ENCODE results near the gene C1orf141. TPM values are rescaled to one million over a fixed set of nuclear protein-coding genes. Genes with fewer than 3 reads are reported as not detected.
"Not testable (repeated sequence)": the region's sequence is repeated elsewhere in the genome, so short reads cannot be mapped to it uniquely, and the experiment has no call there.

C1orf141 gene
- polyA plus RNA-seq, 1 experiment, result not detected

GRCh38 chr1:67149179-67149770, 14.5 kb upstream of the C1orf141 start:
- TF ChIP-seq, protein P1, sequence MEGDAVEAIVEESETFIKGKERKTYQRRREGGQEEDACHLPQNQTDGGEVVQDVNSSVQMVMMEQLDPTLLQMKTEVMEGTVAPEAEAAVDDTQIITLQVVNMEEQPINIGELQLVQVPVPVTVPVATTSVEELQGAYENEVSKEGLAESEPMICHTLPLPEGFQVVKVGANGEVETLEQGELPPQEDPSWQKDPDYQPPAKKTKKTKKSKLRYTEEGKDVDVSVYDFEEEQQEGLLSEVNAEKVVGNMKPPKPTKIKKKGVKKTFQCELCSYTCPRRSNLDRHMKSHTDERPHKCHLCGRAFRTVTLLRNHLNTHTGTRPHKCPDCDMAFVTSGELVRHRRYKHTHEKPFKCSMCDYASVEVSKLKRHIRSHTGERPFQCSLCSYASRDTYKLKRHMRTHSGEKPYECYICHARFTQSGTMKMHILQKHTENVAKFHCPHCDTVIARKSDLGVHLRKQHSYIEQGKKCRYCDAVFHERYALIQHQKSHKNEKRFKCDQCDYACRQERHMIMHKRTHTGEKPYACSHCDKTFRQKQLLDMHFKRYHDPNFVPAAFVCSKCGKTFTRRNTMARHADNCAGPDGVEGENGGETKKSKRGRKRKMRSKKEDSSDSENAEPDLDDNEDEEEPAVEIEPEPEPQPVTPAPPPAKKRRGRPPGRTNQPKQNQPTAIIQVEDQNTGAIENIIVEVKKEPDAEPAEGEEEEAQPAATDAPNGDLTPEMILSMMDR (IDR thresholded peaks at IDR 0.05; ENCODE audit: low read depth, low read length), result peak; percentile 91
- peaks cover 5% of the 10 kb centered on the region for H3K27me3 ChIP-seq (ENCODE audit: control insufficient read depth, insufficient read depth, low read length)
- CTCF ChIA-PET, result interaction anchor here (0.5 to 8.0 kb wide), 70 partner anchors 8 to 424 kb away, joined by 3 to 325 read pairs (median 5); partner anchors contain the start of genes C1orf141, DNAI4, IL23R and MIER1
- no peaks in the 10 kb centered on the region for H3K9me3 ChIP-seq (ENCODE audit: control insufficient read depth, insufficient read depth, low read length)
- DNase-seq (ENCODE audit: low read depth, low spot score), result peak; percentile 66
- H3K27ac ChIP-seq (ENCODE audit: low read depth, low read length), result no peak overlapping the region
- POLR2A ChIA-PET, result interaction anchor here (1.1 to 1.2 kb wide), 3 partner anchors 96 to 219 kb away, joined by 3 to 9 read pairs (median 3); no protein-coding TSS in a partner anchor
- no peak overlapping the region for H3K4me3 ChIP-seq (ENCODE audit: low read depth, low read length)

GRCh38 chr1:67148516-67149178, 13.9 kb upstream of the C1orf141 start:
- no peaks in the 10 kb centered on the region for H3K9me3 ChIP-seq (ENCODE audit: control insufficient read depth, insufficient read depth, low read length)
- H3K4me3 ChIP-seq (ENCODE audit: low read depth, low read length), result no peak overlapping the region
- ChIA-PET POLR2A (interaction anchor here (1.1 to 1.2 kb wide), 3 partner anchors 95 to 219 kb away, joined by 3 to 9 read pairs (median 3); no protein-coding TSS in a partner anchor), CTCF (interaction anchor here (0.5 to 8.0 kb wide), 69 partner anchors 8 to 423 kb away, joined by 3 to 325 read pairs (median 5); partner anchors contain the start of genes C1orf141, DNAI4, IL23R and MIER1)
- peaks cover 5% of the 10 kb centered on the region for H3K27me3 ChIP-seq (ENCODE audit: control insufficient read depth, insufficient read depth, low read length)
- no peak overlapping the region for H3K27ac ChIP-seq (ENCODE audit: low read depth, low read length)
- TF ChIP-seq, protein P1 (IDR thresholded peaks at IDR 0.05; ENCODE audit: low read depth, low read length), result no peak
- no peak for DNase-seq (ENCODE audit: low read depth, low spot score)

DNA sequence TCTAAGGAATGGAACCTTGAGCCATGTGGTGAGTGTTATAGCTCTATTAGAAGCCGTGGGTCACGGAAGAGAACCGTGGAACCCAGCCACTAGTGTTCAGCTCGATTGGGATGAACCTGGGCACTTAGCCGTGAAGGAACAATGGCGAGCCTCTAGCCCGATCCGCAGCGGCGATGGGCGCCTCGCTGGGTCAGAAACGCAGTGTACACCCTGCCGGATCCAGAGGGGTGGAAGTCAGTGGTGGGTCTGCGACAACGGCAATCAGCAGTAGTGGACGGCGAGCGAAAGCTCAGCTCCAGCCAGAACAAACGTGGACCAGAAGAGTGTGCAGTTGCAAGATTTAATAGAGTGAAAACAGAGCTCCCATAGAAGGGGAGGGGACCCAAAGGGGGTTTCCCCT, 13.2 kb upstream of the C1orf141 start:
- POLR2A ChIA-PET, result interaction anchor here (1.1 kb wide), 1 partner anchor 218 kb away, joined by 3 read pairs; no protein-coding TSS in a partner anchor

GRCh38 chr1:67146539-67146938, 11.8 kb upstream of the C1orf141 start:
- no peak for DNase-seq (ENCODE audit: low read depth, low spot score)
- Histone ChIP-seq H3K9me3 (ENCODE audit: control insufficient read depth, insufficient read depth, low read length) (no peaks in the 10 kb centered on the region), H3K27me3 (ENCODE audit: control insufficient read depth, insufficient read depth, low read length) (no peaks in the 10 kb centered on the region), H3K27ac (ENCODE audit: low read depth, low read length) (no peak overlapping the region), H3K4me3 (ENCODE audit: low read depth, low read length) (no peak overlapping the region)
- ChIA-PET CTCF (interaction anchor here (0.8 to 8.0 kb wide), 3 partner anchors 10 to 152 kb away, joined by 3 to 325 read pairs (median 45); partner anchors contain the start of gene C1orf141), POLR2A (no interaction called here)
- TF ChIP-seq, protein P1 (IDR thresholded peaks at IDR 0.05; ENCODE audit: low read depth, low read length), result no peak

More for the DNA sequence above, 13.2 kb upstream of the C1orf141 start:
- H3K27me3 ChIP-seq (ENCODE audit: control insufficient read depth, insufficient read depth, low read length); H3K27ac ChIP-seq (ENCODE audit: low read depth, low read length); DNase-seq (ENCODE audit: low read depth, low spot score); H3K4me3 ChIP-seq (ENCODE audit: low read depth, low read length); H3K9me3 ChIP-seq (ENCODE audit: control insufficient read depth, insufficient read depth, low read length): not testable (repeated sequence)
- CTCF ChIA-PET, result interaction anchor here (1.1 to 8.0 kb wide), 28 partner anchors 11 to 423 kb away, joined by 3 to 325 read pairs (median 8); partner anchors contain the start of genes C1orf141, DNAI4, MIER1 and SLC35D1

- no peak overlapping the region for H3K4me3 ChIP-seq (ENCODE audit: low read depth, low read length)
- H3K27me3 ChIP-seq (ENCODE audit: control insufficient read depth, insufficient read depth, low read length), result no peaks in the 10 kb centered on the region
- ChIA-PET CTCF (interaction anchor here (0.8 to 8.0 kb wide), 3 partner anchors 64 to 152 kb away, joined by 3 to 325 read pairs (median 3); no protein-coding TSS in a partner anchor), POLR2A (no interaction called here)
- TF ChIP-seq, protein P1 (IDR thresholded peaks at IDR 0.05; ENCODE audit: low read depth, low read length), result no peak
- H3K9me3 ChIP-seq (ENCODE audit: control insufficient read depth, insufficient read depth, low read length), result no peaks in the 10 kb centered on the region
- no peak overlapping the region for H3K27ac ChIP-seq (ENCODE audit: low read depth, low read length)
- DNase-seq (ENCODE audit: low read depth, low spot score), result no peak
Measured at GRCh38 chr1:67146101-67146500, 11.3 kb upstream of the C1orf141 start.

Measured in AG04450 (cell line).